Nephron progenitor cell (in vitro differentiated cells): ENCODE data around the gene CYSTM1.

Experiments used
- DNase-seq: peaks from one replicate; pipeline ENCODE4 v3.0.0; 2021
- H3K27ac Mint-ChIP-seq: 2 replicates; pipeline ENCODE4 v1.8.0; 2021; ENCODE audit warnings: mild to moderate bottlenecking, moderate library complexity, mixed read lengths
- H3K27me3 Mint-ChIP-seq: 2 replicates; pipeline ENCODE4 v1.8.0; 2021; ENCODE audit warnings: mild to moderate bottlenecking, low read depth, mixed read lengths; ENCODE audit not compliant: poor library complexity
- H3K36me3 Mint-ChIP-seq: 2 replicates; pipeline ENCODE4 v1.8.0; 2021; ENCODE audit warnings: low read depth, mixed read lengths
- H3K4me1 Mint-ChIP-seq: 2 replicates; pipeline ENCODE4 v1.8.0; 2021; ENCODE audit warnings: mixed read lengths
- H3K4me3 Mint-ChIP-seq: 2 replicates; pipeline ENCODE4 v1.8.0; 2021; ENCODE audit warnings: mild to moderate bottlenecking, moderate library complexity, mixed read lengths
- H3K9me3 Mint-ChIP-seq: 2 replicates; pipeline ENCODE4 v1.8.0; 2021; ENCODE audit warnings: mild to moderate bottlenecking, moderate library complexity, mixed read lengths
- CTCF ChIP-seq: fragments of 200-600 bp; sonication (generic); IDR thresholded peaks from 2 replicates; pipeline ENCODE4 v1.5.0; 2021; ENCODE audit warnings: antibody characterized with exemption

CYSTM1 gene

GRCh38 chr5:140131967-140132409, 43.0 kb upstream of the CYSTM1 start:
- Mint-ChIP-seq H3K27ac (no peak overlapping the region), H3K9me3 (no peaks in the 10 kb centered on the region), H3K36me3 (no peaks in the 10 kb centered on the region), H3K27me3 (peaks cover 27% of the 10 kb centered on the region), H3K4me1 (no peaks in the 10 kb centered on the region), H3K4me3 (no peak overlapping the region)
- no peak for DNase-seq
- no peak for TF ChIP-seq CTCF

GRCh38 chr5:140133514-140134167, 41.3 kb upstream of the CYSTM1 start:
- no peak for TF ChIP-seq CTCF
- H3K9me3 Mint-ChIP-seq: no peaks in the 10 kb centered on the region
- H3K36me3 Mint-ChIP-seq: no peaks in the 10 kb centered on the region
- H3K4me1 Mint-ChIP-seq: no peaks in the 10 kb centered on the region
- no peak overlapping the region for H3K27ac Mint-ChIP-seq
- no peak for DNase-seq
- H3K27me3 Mint-ChIP-seq: peaks cover 37% of the 10 kb centered on the region
- no peak overlapping the region for H3K4me3 Mint-ChIP-seq

GRCh38 chr5:140134277-140134935, 40.6 kb upstream of the CYSTM1 start:
- Mint-ChIP-seq H3K9me3 (no peaks in the 10 kb centered on the region), H3K36me3 (no peaks in the 10 kb centered on the region), H3K27ac (no peak overlapping the region), H3K4me1 (no peaks in the 10 kb centered on the region), H3K27me3 (peaks cover 42% of the 10 kb centered on the region), H3K4me3 (no peak overlapping the region)
- DNase-seq: no peak
- no peak for TF ChIP-seq CTCF

- Mint-ChIP-seq H3K4me1 (no peaks in the 10 kb centered on the region), H3K9me3 (no peaks in the 10 kb centered on the region), H3K36me3 (no peaks in the 10 kb centered on the region), H3K4me3 (no peak overlapping the region), H3K27me3 (peaks cover 47% of the 10 kb centered on the region), H3K27ac (no peak overlapping the region)
- TF ChIP-seq CTCF: no peak
- DNase-seq: no peak
These were observed 39.9 kb upstream of the CYSTM1 start for GRCh38 chr5:140135127-140135526.

GRCh38 chr5:140136624-140137023, 38.4 kb upstream of the CYSTM1 start:
- no peaks in the 10 kb centered on the region for H3K4me1 Mint-ChIP-seq
- no peaks in the 10 kb centered on the region for H3K36me3 Mint-ChIP-seq
- no peak overlapping the region for H3K4me3 Mint-ChIP-seq
- no peak for TF ChIP-seq CTCF
- H3K9me3 Mint-ChIP-seq: no peaks in the 10 kb centered on the region
- peaks cover 54% of the 10 kb centered on the region for H3K27me3 Mint-ChIP-seq
- H3K27ac Mint-ChIP-seq: no peak overlapping the region
- DNase-seq: no peak

- Mint-ChIP-seq H3K27ac (no peak overlapping the region), H3K27me3 (peaks cover 66% of the 10 kb centered on the region), H3K9me3 (no peaks in the 10 kb centered on the region), H3K36me3 (no peaks in the 10 kb centered on the region), H3K4me3 (no peak overlapping the region), H3K4me1 (peaks cover 5% of the 10 kb centered on the region)
- TF ChIP-seq CTCF: no peak
- no peak for DNase-seq
These were observed 34.6 kb upstream of the CYSTM1 start for GRCh38 chr5:140140435-140140834.
